ENCODE data around the gene HNRNPUL1. TPM values are rescaled to one million over a fixed set of nuclear protein-coding genes. Genes with fewer than 3 reads are reported as not detected.

The HNRNPUL1 gene
- total and polyA plus RNA-seq, 2 experiments from 2014 or later = 111 to 112 TPM

DNA sequence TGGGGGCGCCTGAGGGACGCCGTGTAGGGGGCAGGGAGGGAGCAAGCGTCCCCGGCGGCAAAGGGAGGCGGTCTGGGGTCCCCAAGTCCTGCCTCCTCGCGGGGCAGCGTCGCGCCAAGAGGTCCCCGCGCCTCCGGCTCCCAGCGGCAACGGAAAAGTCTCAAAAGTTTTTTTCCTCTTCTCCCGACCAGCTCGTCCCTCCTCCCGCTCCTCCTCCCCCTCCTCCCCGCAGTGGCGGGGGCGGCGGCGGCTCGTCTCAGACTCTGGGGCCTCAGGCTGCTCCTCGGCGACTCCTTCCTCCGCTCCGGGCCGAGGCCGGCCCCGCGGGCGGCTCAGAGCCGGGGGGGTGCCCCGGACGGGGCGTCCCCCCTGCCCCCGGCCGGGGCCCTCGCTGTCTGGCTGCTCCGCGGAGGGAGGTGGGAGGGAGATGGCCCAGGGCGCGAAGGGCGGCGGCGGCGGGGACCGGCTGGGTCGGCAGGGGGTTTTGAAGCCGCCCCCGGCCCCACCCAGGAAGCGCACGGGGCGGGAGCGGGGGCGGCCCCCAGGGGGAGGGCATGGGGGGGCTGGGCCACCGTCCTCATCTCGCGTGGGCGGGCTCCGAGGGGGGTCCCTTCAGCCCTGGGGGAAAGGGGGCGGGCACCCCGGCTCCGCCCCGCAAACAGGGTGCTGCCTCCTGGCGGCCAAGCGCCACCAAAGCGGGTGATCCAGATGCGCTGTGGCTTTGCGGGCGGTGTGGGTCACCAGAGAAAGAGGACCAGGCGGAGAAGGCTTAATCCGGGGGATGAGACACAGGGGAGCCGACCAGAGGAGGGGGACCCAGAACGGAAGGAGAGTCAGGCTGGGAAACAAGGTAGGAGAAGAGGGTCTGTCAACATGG is 89.5 kb downstream of the HNRNPUL1 start, which contains the start of gene TGFB1:
TGFB1 (minus strand) TSS at position 457 of the 877 bp plus-strand sequence. CDS start 878 bp downstream, outside the sequence.
- in situ Hi-C loops (cut with MboI) = no loop called here
- 0 to 2% methylated on average over 16 to 58 of the region's 78 CpGs for WGBS, 2 experiments (ENCODE audit: low coverage in 1 of 2, low lambda C conversion rate in 2 of 2, missing lambda C conversion rate in 2 of 2)

DNA sequence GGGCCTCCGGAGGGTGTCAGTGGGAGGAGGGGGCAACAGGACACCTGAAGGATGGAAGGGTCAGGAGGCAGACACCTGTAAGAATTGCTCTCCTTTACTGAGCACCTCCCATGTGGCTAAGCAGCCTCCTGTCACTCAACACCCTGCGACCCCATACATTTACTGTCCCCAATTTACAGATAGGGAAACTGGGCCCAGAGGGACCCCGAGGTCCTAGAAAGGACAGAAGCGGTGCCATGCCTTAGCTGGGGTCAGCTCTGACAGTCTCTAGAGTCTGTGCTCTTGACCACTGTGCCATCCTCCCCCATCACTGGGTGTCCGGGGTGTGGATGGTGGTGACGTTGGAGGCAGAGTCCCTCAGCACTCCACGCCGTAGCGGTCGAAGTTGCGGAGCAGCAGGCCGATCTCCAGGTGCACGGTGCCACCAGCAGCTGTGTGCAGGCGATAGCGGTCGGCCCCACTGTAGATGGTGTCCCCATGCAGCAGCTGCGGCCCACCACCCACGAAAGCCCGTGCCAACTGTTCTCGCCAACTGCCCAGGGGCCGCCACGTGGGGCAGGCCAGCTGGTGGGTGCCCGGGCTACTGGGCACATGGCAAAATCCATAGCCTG is 90.3 kb downstream of the HNRNPUL1 start:
- no peak overlapping the region for H2AFZ ChIP-seq
- H4K20me1 ChIP-seq (ENCODE audit: insufficient read depth) = no peaks in the 10 kb centered on the region
- no peaks in the 10 kb centered on the region for H3K27me3 ChIP-seq (replicated peaks; ENCODE audit: insufficient read depth)
- peak overlapping the region; percentile 25 for H3K4me2 ChIP-seq (ENCODE audit: unreplicated experiment)
- H3K9me3 ChIP-seq (ENCODE audit: low read depth) = no peaks in the 10 kb centered on the region
- no peaks in the 10 kb centered on the region for H3K9me2 ChIP-seq (ENCODE audit: insufficient read depth)
- TF ChIP-seq EZH2phosphoT487 (IDR thresholded peaks at IDR 0.05; ENCODE audit: insufficient read depth, low read depth) (no peak), EZH2 (IDR thresholded peaks at IDR 0.05; ENCODE audit: insufficient read depth, poor library complexity, severe bottlenecking) (no peak)
- WGBS, 2 experiments (ENCODE audit: low coverage in 1 of 2, low lambda C conversion rate in 2 of 2, missing lambda C conversion rate in 2 of 2) = 89 to 90% methylated on average over 14 to 23 of the region's 23 CpGs
- DNase-seq = no peak
- peak overlapping the region; percentile 66; the same call in 1 of the 2 replicates for H3K27ac ChIP-seq
- peaks cover 8% of the 10 kb centered on the region; the same call in 1 of the 2 replicates for H3K4me1 ChIP-seq (ENCODE audit: insufficient read depth)
- peak overlapping the region; percentile 95 for H3K4me3 ChIP-seq
- H3F3A ChIP-seq (ENCODE audit: insufficient read depth) = no peaks in the 10 kb centered on the region
- H3K9ac ChIP-seq = peak overlapping the region; percentile 87
- in situ Hi-C loops (cut with MboI) = no loop called here
- peaks cover 40% of the 10 kb centered on the region for H3K79me2 ChIP-seq (ENCODE audit: insufficient read depth)
- H3K36me3 ChIP-seq (ENCODE audit: low read depth) = no peaks in the 10 kb centered on the region

More for the DNA sequence above, 89.5 kb downstream of the HNRNPUL1 start, which contains the start of gene TGFB1:
- H3K36me3 ChIP-seq (ENCODE audit: low read depth) = no peaks in the 10 kb centered on the region; the same call in 1 of the 2 replicates
- DNase-seq = peak; percentile 94
- TF ChIP-seq EZH2 (IDR thresholded peaks at IDR 0.05; ENCODE audit: insufficient read depth, poor library complexity, severe bottlenecking) (no peak), EZH2phosphoT487 (IDR thresholded peaks at IDR 0.05; ENCODE audit: insufficient read depth, low read depth) (no peak)
- H3K4me1 ChIP-seq (ENCODE audit: insufficient read depth) = peaks cover 8% of the 10 kb centered on the region; the same call in 1 of the 2 replicates
- peak within 1 kb of the TSS; percentile 87 for H3K9ac ChIP-seq
- H3K27me3 ChIP-seq (replicated peaks; ENCODE audit: insufficient read depth) = no peaks in the 10 kb centered on the region
- no peaks in the 10 kb centered on the region for H4K20me1 ChIP-seq (ENCODE audit: insufficient read depth)
- no peaks in the 10 kb centered on the region for H3F3A ChIP-seq (ENCODE audit: insufficient read depth)
- H3K9me2 ChIP-seq (ENCODE audit: insufficient read depth) = no peaks in the 10 kb centered on the region
- peak within 1 kb of the TSS; percentile 76 for H3K4me2 ChIP-seq (ENCODE audit: unreplicated experiment)
- peaks cover 47% of the 10 kb centered on the region for H3K79me2 ChIP-seq (ENCODE audit: insufficient read depth)
- H3K4me3 ChIP-seq = peak within 1 kb of the TSS; percentile 95
- H3K9me3 ChIP-seq (ENCODE audit: low read depth) = no peaks in the 10 kb centered on the region
- peak within 1 kb of the TSS; percentile 66 for H3K27ac ChIP-seq
- peak within 1 kb of the TSS; percentile 14; the same call in 1 of the 2 replicates for H2AFZ ChIP-seq

DNA sequence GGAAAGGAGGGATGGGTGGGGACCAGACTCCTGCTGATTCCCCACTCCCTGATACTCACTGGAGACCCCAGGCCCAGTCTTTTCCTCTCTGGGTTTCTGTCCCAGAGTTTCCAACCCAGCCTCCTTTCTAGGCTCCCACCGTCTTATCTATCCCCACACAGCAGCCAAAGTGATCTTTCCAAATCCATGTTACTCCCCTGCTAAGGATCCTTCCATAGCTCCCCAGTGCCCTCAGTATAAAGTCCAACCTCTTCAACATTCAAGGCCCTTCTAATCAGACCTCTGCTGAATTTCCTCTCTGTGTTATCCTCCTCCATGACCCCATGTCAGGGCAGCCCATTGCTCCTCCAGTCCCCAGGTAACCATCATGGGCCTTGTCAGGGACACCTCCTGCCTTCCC is 90.9 kb downstream of the HNRNPUL1 start:
- peaks cover 6% of the 10 kb centered on the region; the same call in 1 of the 2 replicates for H3K4me1 ChIP-seq (ENCODE audit: insufficient read depth)
- no peaks in the 10 kb centered on the region for H3F3A ChIP-seq (ENCODE audit: insufficient read depth)
- H3K9ac ChIP-seq = no peak overlapping the region
- H3K27me3 ChIP-seq (replicated peaks; ENCODE audit: insufficient read depth) = no peaks in the 10 kb centered on the region
- no peaks in the 10 kb centered on the region for H3K36me3 ChIP-seq (ENCODE audit: low read depth)
- H4K20me1 ChIP-seq (ENCODE audit: insufficient read depth) = no peaks in the 10 kb centered on the region
- H3K9me3 ChIP-seq (ENCODE audit: low read depth) = no peaks in the 10 kb centered on the region
- H3K9me2 ChIP-seq (ENCODE audit: insufficient read depth) = no peaks in the 10 kb centered on the region
- no peak overlapping the region for H3K4me2 ChIP-seq (ENCODE audit: unreplicated experiment)
- no peak overlapping the region for H2AFZ ChIP-seq
- in situ Hi-C loops (cut with MboI) = no loop called here
- WGBS, 2 experiments (ENCODE audit: low coverage in 1 of 2, low lambda C conversion rate in 2 of 2, missing lambda C conversion rate in 2 of 2) = 96 to 100% methylated on average over 1 of the region's 1 CpG
- no peak overlapping the region for H3K27ac ChIP-seq
- H3K79me2 ChIP-seq (ENCODE audit: insufficient read depth) = peaks cover 34% of the 10 kb centered on the region
- no peak for DNase-seq
- H3K4me3 ChIP-seq = no peak overlapping the region
- TF ChIP-seq EZH2 (IDR thresholded peaks at IDR 0.05; ENCODE audit: insufficient read depth, poor library complexity, severe bottlenecking) (no peak), EZH2phosphoT487 (IDR thresholded peaks at IDR 0.05; ENCODE audit: insufficient read depth, low read depth) (no peak)

DNA sequence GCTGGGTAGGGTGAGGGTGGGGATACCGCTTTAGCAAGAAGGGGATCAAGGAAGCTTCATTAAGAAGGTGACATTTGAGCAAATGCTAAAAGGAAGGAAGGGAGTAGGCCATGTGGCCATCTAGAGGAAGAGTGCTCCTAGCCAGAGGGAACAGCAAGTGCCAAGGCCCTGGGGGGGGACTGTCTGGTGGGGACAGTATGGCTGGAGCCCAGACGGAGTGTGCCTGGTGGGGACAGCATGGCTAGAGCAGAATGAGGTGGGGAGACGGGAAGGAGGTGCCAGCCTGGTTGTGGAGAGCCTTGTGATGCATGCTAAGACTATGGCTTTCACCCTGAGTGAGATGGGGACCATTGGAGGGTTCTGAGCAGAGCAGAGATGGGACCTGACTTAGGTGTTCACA is 91.6 kb downstream of the HNRNPUL1 start:
- WGBS, 2 experiments (ENCODE audit: low coverage in 1 of 2, low lambda C conversion rate in 2 of 2, missing lambda C conversion rate in 2 of 2) = 61 to 68% methylated on average over 3 of the region's 3 CpGs
- H3K27ac ChIP-seq = no peak overlapping the region
- in situ Hi-C loops (cut with MboI) = no loop called here
- H3K9me2 ChIP-seq (ENCODE audit: insufficient read depth) = no peaks in the 10 kb centered on the region
- no peak for TF ChIP-seq EZH2phosphoT487 (IDR thresholded peaks at IDR 0.05; ENCODE audit: insufficient read depth, low read depth)
- TF ChIP-seq EZH2 (IDR thresholded peaks at IDR 0.05; ENCODE audit: insufficient read depth, poor library complexity, severe bottlenecking) = no peak
- H3K4me1 ChIP-seq (ENCODE audit: insufficient read depth) = no peaks in the 10 kb centered on the region; the same call in 1 of the 2 replicates
- H3K4me3 ChIP-seq = no peak overlapping the region
- no peaks in the 10 kb centered on the region for H3K9me3 ChIP-seq (ENCODE audit: low read depth)
- no peaks in the 10 kb centered on the region for H3K36me3 ChIP-seq (ENCODE audit: low read depth)
- H3K4me2 ChIP-seq (ENCODE audit: unreplicated experiment) = no peak overlapping the region
- H3F3A ChIP-seq (ENCODE audit: insufficient read depth) = no peaks in the 10 kb centered on the region; the same call in 1 of the 2 replicates
- no peak for DNase-seq
- H3K9ac ChIP-seq = no peak overlapping the region
- H3K27me3 ChIP-seq (replicated peaks; ENCODE audit: insufficient read depth) = no peaks in the 10 kb centered on the region
- H3K79me2 ChIP-seq (ENCODE audit: insufficient read depth) = peaks cover 26% of the 10 kb centered on the region
- no peak overlapping the region for H2AFZ ChIP-seq
- no peaks in the 10 kb centered on the region for H4K20me1 ChIP-seq (ENCODE audit: insufficient read depth)
